Temporal lobe (tissue), 2 donors: ENCODE measurements around the gene IFNA7. TPM values are rescaled to one million over a fixed set of nuclear protein-coding genes. Genes with fewer than 3 reads are reported as not detected.

Source experiments
- small RNA-seq: library from RNA; depleted of rRNA; stranded (forward); fragments of <200 nt; gene quantifications from one replicate; pipeline ENCODE3, GENCODE V24; 2014; ENCODE audit warnings: low replicate concordance
- total RNA-seq: library from RNA; depleted of rRNA; stranded (reverse); fragments of >200 nt; gene quantifications from one replicate; pipeline ENCODE4 v1.2.3, GENCODE V29; 2014

Gene IFNA7
- total RNA-seq, 1 donor from 2014 or later, result not detected

Small RNAs within 50 kb of the gene (small RNA-seq; reads per million reads assigned to genes)
- not detected for gene RF00019

Other genes starting within 250 kb of the IFNA7 start
- 0.49 TPM for gene HACD4, start 170.6 kb downstream of the IFNA7 start, total RNA-seq
- gene IFNB1, start 124.3 kb downstream of the IFNA7 start, total RNA-seq, result not detected
- not detected for gene IFNW1, start 60.4 kb downstream of the IFNA7 start, total RNA-seq
- gene IFNA21, start 35.5 kb downstream of the IFNA7 start, total RNA-seq, result not detected
- not detected for gene IFNA4, start 14.6 kb downstream of the IFNA7 start, total RNA-seq
- gene IFNA10, start 4.9 kb upstream of the IFNA7 start, total RNA-seq, result not detected
- not detected for gene IFNA16, start 15.1 kb upstream of the IFNA7 start, total RNA-seq
- not detected for gene IFNA17, start 26.0 kb upstream of the IFNA7 start, total RNA-seq
- gene IFNA14, start 37.8 kb upstream of the IFNA7 start, total RNA-seq, result not detected
- gene IFNA5, start 103.1 kb upstream of the IFNA7 start, total RNA-seq, result not detected
- 63.7 TPM for gene KLHL9, start 133.2 kb upstream of the IFNA7 start, total RNA-seq
- gene IFNA6, start 148.7 kb upstream of the IFNA7 start, total RNA-seq, result not detected
- not detected for gene IFNA13, start 165.9 kb upstream of the IFNA7 start, total RNA-seq
- not detected for gene IFNA2, start 183.2 kb upstream of the IFNA7 start, total RNA-seq
- gene IFNA8, start 206.9 kb upstream of the IFNA7 start, total RNA-seq, result not detected
- gene IFNA1, start 238.2 kb upstream of the IFNA7 start, total RNA-seq, result not detected